Spleen (tissue), 11 donors: ENCODE data around the gene UCHL5. TPM values are rescaled to one million over a fixed set of nuclear protein-coding genes. Genes with fewer than 3 reads are reported as not detected.
A peak's percentile ranks its signal among the peaks of the same experiment; 100 is the strongest.

Experiments
- DNase-seq: peaks from one replicate; pipeline ENCODE4 v3.0.0-alpha.2; 2020
- H3K27ac ChIP-seq, 8 donors: fragments of 200-600 bp; sonication (generic) in 7 of 8; 1 replicate in 4 of 8; 2 replicates in 4 of 8; pipeline versions ENCODE4 v1.5.0 to v1.8.0; 2016 to 2021; ENCODE audit warnings: inconsistent platforms in 4 of 8, mild to moderate bottlenecking in 4 of 8, moderate library complexity in 1 of 8
- H3K27me3 ChIP-seq, 7 donors: fragments of 200-600 bp; sonication (generic) in 6 of 7; replicated peaks in 1 of 7; 1 replicate in 4 of 7; 2 replicates in 3 of 7; pipeline versions ENCODE4 v1.5.0 to v1.8.0; 2016 to 2021; ENCODE audit warnings: inconsistent platforms in 3 of 7, mild to moderate bottlenecking in 1 of 7
- H3K36me3 ChIP-seq, 6 donors: fragments of 200-600 bp; sonication (generic) in 5 of 6; 1 replicate in 4 of 6; 2 replicates in 2 of 6; pipeline versions ENCODE4 v1.5.0 to v1.8.0; 2016 to 2021; ENCODE audit warnings: inconsistent platforms in 2 of 6
- H3K4me1 ChIP-seq, 6 donors: fragments of 200-600 bp; sonication (generic) in 5 of 6; 1 replicate in 3 of 6; 2 replicates in 3 of 6; pipeline versions ENCODE4 v1.5.0 to v1.8.0; 2016 to 2021; ENCODE audit warnings: inconsistent platforms in 3 of 6
- H3K4me3 ChIP-seq, 8 donors: fragments of 200-600 bp; sonication (generic) in 7 of 8; 1 replicate in 4 of 8; 2 replicates in 4 of 8; pipeline versions ENCODE4 v1.5.0 to v1.8.0; 2016 to 2021; ENCODE audit warnings: inconsistent platforms in 4 of 8, mild to moderate bottlenecking in 4 of 8, moderate library complexity in 2 of 8
- H3K9me3 ChIP-seq, 8 donors: fragments of 200-600 bp; sonication (generic) in 7 of 8; 1 replicate in 4 of 8; 2 replicates in 4 of 8; pipeline versions ENCODE4 v1.5.0 to v1.8.0; 2016 to 2021; ENCODE audit warnings: inconsistent platforms in 4 of 8
- CTCF ChIP-seq, 11 experiments: fragments of 200-600 bp in 7 of 11; fragments of 450-650 bp in 4 of 11; sonication (generic) in 4 of 11; IDR thresholded peaks in 8 of 11; conservative IDR thresholded peaks in 3 of 11; 1 replicate in 7 of 11; 2 replicates in 4 of 11; pipeline versions ENCODE4 v1.4.0 to v1.8.0; 2016 to 2021; ENCODE audit warnings: antibody characterized with exemption in 11 of 11, inconsistent platforms in 4 of 11, mild to moderate bottlenecking in 1 of 11
- POLR2A ChIP-seq, 3 donors: fragments of 450-650 bp; IDR thresholded peaks; one replicate each; pipeline ENCODE4 v1.5.1; 2017; ENCODE audit warnings: antibody characterized with exemption in 3 of 3, mild to moderate bottlenecking in 1 of 3
- POLR2AphosphoS5 ChIP-seq, 3 donors: sonication (generic); formaldehyde crosslinking; IDR thresholded peaks; one replicate each; pipeline ENCODE4 v1.5.1; 2017; ENCODE audit warnings: antibody characterized with exemption in 3 of 3
- WGBS, 5 donors: extraction: QIAGEN DNeasy Blood & Tissue Kit in 3 of 5; methylation state at CpG; one replicate each; pipeline versions ENCODE4 v1.1.5 to v1.1.7; 2013 to 2018; 5-methylcytosine and 5-hydroxymethylcytosine counted together
- intact Hi-C: fragments of 100-400 bp; cut with DNase I; formaldehyde crosslinking; loops from one replicate; pipeline ENCODE4 v1.15.0; 2023; ENCODE audit warnings: low total_unique reads
- polyA plus RNA-seq, 3 donors: library from polyadenylated mRNA; stranded (reverse); fragments of 200-250 nt; gene quantifications; one replicate each; pipeline ENCODE4 v1.2.1, GENCODE V29; 2013
- total RNA-seq, 7 donors: library from RNA; depleted of rRNA in 3 of 7; stranded (reverse); fragments of >200 nt in 3 of 7; fragmentation: NEBNext Ultra II Directional in 4 of 7; extraction: Animal tissue kit (Norgen Biotek cat#: 25700) in 4 of 7; gene quantifications; one replicate each; pipeline versions ENCODE4 v1.1.0 to v1.2.1, GENCODE V29; 2016 to 2021
- donor health status: healthy with polysubstance abuse.
- donor health status: DM: no; HTN: no; CAD: no; lungs with moderate emphysema.
- donor health status: DM: no; HTN: no; CAD: no.
- donor health status: Bipolar disorder and iron deficiency.
- donor health status: healthy.
- donor health status: DM: no; HTN: no; CAD: no.
- donor health status: DM: yes; HTN: yes; CAD: no.

UCHL5 gene
- total and polyA plus RNA-seq, 10 donors, result 9.9 to 41.7 (median 32.8) TPM

- intact Hi-C loops, result no loop called here
- peak in 1 of 3 donors; percentile 61 for TF ChIP-seq POLR2A (IDR thresholded peaks at IDR 0.05)
- peak; percentile 80 to 89 (median 87) for TF ChIP-seq POLR2AphosphoS5 (IDR thresholded peaks at IDR 0.05)
- TF ChIP-seq CTCF (IDR thresholded peaks at IDR 0.05 in 8 of 11, conservative IDR thresholded peaks at IDR 0.05 in 3 of 11), result peak in 5 of 11 experiments; percentile 6 to 48 (median 30)
- H3K27ac ChIP-seq, result peak within 1 kb of the TSS; percentile 89 to 94 (median 92)
- H3K4me3 ChIP-seq, result peak within 1 kb of the TSS; percentile 75 to 96 (median 92)
- DNase-seq, result peak; percentile 96
- peaks cover 9 to 38% (median 23%) of the 10 kb centered on the region in 6 donors for H3K4me1 ChIP-seq
- WGBS, 5 donors, result 0 to 1% (median 0%) methylated on average over 19 to 73 of the region's 73 CpGs
- peaks cover 0 to 9% (median 5%) of the 10 kb centered on the region in 6 donors for H3K36me3 ChIP-seq
- H3K9me3 ChIP-seq, result no peaks in the 10 kb centered on the region
- H3K27me3 ChIP-seq, result no peaks in the 10 kb centered on the region
Measured at GRCh38 chr1:193104907-193105820, 46.0 kb upstream of the UCHL5 start, which contains the start of gene GLRX2. Gene GLRX2 (minus strand): TSS chr1:193105414. CDS start chr1:193105382, 32 bp downstream.

- Histone ChIP-seq H3K9me3 (no peaks in the 10 kb centered on the region), H3K27ac (peak overlapping the region; percentile 89 to 94 (median 92)), H3K4me1 (peaks cover 9 to 38% (median 23%) of the 10 kb centered on the region in 6 donors), H3K27me3 (no peaks in the 10 kb centered on the region), H3K36me3 (peaks cover 0 to 16% (median 12%) of the 10 kb centered on the region in 6 donors), H3K4me3 (peak overlapping the region; percentile 75 to 96 (median 92))
- intact Hi-C loops, result no loop called here
- WGBS, 5 donors, result 0 to 1% (median 0%) methylated on average over 20 to 24 of the region's 24 CpGs
- no peak for TF ChIP-seq POLR2A (IDR thresholded peaks at IDR 0.05)
- no peak for TF ChIP-seq POLR2AphosphoS5 (IDR thresholded peaks at IDR 0.05)
- TF ChIP-seq CTCF (IDR thresholded peaks at IDR 0.05 in 8 of 11, conservative IDR thresholded peaks at IDR 0.05 in 3 of 11), result no peak
- peak; percentile 89 for DNase-seq
Measured at GRCh38 chr1:193104502-193104906, 45.3 kb upstream of the UCHL5 start.

- TF ChIP-seq CTCF (IDR thresholded peaks at IDR 0.05 in 8 of 11, conservative IDR thresholded peaks at IDR 0.05 in 3 of 11), result no peak
- TF ChIP-seq POLR2A (IDR thresholded peaks at IDR 0.05), result no peak
- no peak for TF ChIP-seq POLR2AphosphoS5 (IDR thresholded peaks at IDR 0.05)
- H3K4me1 ChIP-seq, result peaks cover 9 to 38% (median 23%) of the 10 kb centered on the region in 6 donors
- H3K4me3 ChIP-seq, result peak overlapping the region; percentile 75 to 96 (median 92)
- no peaks in the 10 kb centered on the region for H3K9me3 ChIP-seq
- H3K27ac ChIP-seq, result peak overlapping the region; percentile 89 to 94 (median 92)
- H3K27me3 ChIP-seq, result no peaks in the 10 kb centered on the region
- intact Hi-C loops, result no loop called here
- H3K36me3 ChIP-seq, result peaks cover 0 to 22% (median 18%) of the 10 kb centered on the region in 6 donors
- no peak for DNase-seq
- 35 to 42% (median 41%) methylated on average over 9 of the region's 9 CpGs for whole genome bisulfite sequencing, 5 donors
Measured at GRCh38 chr1:193103759-193104501, 44.8 kb upstream of the UCHL5 start.
